Stimulated activated CD8-positive, alpha-beta memory T cell treated with anti-CD3 and anti-CD28 coated beads, Interleukin-4, amount 100 ng/mL, for 4 hours (primary cell): ENCODE measurements around the gene ENDOU.
"Not testable (repeated sequence)": the region's sequence is repeated elsewhere in the genome, so short reads cannot be mapped to it uniquely, and the experiment has no call there.

Experiments used
- DNase-seq, 2 donors: peaks; one replicate each; pipeline ENCODE4 v3.0.0-alpha.2; 2020; ENCODE audit warnings: low read depth in 2 of 2, low spot score in 1 of 2

ENDOU gene

DNA sequence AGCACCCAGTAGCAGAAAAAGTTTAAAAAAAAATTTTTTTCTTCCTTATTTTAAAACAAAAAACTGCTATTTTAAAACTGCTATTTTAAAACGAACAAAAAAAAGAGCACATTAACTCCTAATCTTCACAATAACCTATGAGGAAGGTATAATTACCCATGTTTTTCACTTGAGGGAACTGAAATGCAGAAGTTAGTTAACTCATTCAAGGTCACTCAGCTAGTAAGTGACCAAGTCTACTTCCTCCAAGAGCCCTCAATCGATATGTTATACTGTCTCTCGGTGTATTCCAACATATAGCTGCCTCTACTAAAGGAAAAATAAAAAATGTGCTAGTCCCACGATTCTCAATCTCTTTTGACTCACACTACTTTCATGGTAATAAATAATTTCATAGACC is 27.2 kb downstream of the ENDOU start:
- DNase-seq, result no peak

DNA sequence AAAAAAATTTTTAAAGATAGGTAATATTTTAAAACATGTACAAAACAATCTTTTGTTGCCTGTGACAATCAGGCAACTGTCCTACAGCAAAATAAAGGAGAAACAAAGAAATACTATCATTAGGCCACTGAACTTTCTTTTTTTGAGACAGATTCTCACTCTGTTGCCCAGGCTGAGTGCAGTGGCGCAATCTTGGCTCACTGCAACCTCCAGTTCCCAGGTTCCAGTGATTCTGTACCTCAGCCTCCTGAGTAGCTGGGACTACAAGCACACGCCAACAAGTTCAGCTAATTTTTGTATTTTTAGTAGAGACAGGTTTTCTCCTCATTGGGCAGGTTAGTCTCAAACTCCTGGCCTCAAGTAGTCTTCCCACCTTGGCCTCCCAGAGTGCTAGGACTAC is 36.1 kb downstream of the ENDOU start:
- no peak for DNase-seq

DNA sequence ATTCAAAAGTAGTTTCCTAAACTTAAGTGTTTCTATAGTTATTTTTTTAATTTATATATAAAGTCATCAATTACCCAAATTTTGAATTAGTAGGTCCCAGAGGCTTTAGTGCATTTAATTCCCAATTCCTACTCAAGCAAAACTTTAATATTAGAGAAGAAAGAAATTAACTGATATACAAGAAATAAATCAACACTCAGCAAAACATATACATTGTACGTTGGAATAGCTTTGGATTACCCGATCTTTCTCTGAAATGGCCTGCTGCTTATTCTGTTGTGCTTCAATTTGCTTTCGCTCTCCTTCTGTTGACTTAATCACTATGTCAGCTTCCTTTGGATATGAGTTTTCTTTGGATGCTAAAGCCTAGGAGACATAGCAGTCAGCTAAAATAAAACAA is 37.7 kb downstream of the ENDOU start:
- DNase-seq, result no peak

DNA sequence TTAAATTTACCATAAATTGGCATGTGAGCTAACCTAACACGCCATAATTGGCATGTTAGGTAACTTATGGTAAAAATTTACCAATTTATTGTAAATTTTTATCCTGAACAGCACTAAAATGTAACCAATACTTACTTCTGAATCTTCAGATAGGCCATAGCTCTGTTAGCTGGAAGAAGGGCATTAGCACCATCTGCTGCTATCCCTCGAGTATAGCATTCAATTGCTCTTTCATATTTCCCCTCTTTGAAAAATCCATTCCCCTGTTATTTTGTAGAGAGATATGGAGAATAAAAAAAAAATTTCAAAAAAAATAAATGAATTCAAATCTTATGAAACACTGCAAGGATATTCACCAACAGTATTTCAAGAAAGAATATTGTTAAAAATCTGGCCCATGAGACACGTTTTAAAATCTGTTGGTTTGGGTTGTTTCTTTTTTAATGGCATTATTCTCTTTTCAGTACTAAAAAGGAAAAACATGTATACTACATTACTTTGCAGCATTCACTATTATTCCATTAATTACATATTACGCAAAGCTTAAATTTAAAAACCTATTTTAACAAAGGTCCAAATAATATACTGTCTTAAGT is 38.5 kb downstream of the ENDOU start:
- DNase-seq, result no peak

DNA sequence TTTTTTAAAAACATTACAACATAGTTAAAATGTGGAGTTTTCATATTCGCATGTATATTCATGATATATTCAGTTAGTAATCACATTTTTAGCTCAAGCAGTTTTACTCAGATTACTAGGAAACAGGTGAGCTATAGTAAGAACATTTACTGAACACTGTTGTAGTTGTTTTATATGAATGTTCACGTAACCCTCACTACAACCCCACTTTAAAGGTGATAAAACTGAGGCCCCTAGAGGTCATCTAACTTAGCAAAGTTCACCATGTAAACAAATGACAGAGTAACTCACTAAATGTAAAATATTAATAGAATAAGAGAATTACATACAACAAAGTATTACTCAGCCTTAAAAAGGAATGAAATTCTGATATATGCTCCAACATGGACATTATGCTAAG is 45.5 kb downstream of the ENDOU start:
- DNase-seq, result no peak

DNA sequence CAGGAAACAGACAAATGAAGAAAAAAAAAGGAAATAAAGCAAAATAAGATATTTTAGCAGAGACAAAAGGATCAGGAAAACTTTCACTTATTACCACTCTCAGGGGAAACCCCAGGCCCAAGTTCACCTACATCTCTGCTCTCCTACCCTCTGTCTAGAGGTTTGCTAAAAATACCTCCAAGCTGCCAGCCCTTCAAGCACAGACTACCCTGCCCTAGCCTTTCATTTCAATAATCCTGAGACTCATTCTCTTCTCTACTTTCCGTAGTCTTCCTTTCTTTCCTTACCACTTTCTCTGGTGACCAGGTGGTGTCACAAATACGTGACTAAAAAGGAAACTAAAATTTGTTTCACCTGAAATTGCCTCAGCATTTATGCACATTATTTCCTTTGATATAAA is 53.2 kb downstream of the ENDOU start:
- no peak for DNase-seq

DNA sequence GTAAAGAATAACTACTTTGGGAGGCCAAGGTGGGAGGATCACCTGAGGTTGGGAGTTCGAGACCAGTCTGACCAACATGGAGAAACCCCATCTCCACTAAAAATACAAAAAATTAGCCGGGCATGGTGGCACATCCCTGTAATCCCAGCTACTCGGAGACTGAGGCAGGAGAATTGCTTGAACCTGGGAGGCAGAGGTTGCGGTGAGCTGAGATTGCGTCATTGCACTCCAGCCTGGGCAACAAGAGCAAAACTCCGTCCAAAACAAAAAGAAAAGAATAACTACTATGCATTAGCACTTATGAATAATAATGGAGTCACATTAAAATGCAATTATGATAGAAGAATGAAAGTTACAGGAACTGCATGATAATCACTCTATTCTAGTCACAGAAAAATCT is 57.4 kb downstream of the ENDOU start:
- DNase-seq, result not testable (repeated sequence)
